ENCODE measurements around the gene C6orf132. TPM values are rescaled to one million over a fixed set of nuclear protein-coding genes. Genes with fewer than 3 reads are reported as not detected.

The C6orf132 gene
- total and polyA plus RNA-seq, 9 of the 15 experiments (the other 6 are each of a cell fraction or from before 2014, with no cell fraction given): 0.06 to 0.35 (median 0.14) TPM

DNA sequence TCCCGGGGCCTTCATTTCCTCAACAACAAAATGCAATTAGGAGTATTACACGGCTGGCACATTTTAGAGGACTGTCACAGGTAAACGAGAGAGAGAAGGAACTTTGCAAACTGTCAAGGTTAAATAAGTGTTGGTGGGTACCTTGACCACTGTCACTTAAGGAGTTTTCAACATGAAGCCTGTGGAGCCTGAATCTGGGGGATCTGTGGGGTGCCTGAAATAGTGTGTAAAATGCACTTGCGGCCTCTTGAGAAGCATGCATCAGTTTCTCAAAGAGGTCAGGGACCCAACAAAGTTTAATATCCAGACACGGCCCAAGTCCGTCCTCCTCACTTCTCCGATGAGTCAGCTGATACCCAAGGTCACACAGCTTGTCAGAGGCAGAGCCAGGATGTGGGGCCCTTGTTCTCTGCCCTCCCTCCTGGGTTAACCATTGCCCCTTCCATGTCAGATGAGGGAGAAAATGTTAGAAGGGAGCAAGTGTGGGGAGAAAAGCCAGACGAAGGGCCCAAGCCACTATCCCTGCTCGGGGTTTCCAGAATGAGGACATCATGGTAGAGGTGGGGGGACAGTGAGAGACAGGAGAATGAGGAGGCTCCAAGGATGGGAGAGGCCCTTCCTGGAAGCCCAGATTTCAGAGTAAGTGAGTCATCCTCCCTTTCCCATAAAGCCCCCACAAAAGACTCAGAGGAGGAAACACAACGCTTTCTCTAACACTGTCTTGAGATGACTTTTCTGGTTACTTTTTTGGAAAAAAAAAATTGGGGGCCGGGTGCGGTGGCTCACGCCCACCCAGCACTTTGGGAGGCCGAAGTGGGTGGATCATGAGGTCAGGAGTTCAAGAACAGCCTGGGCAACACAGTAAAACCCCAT is 42.2 kb downstream of the C6orf132 start (continued):
- TF ChIP-seq TAF1 (IDR thresholded peaks at IDR 0.05; ENCODE audit: control insufficient read depth, extremely low read depth, insufficient read depth, low read length, severe bottlenecking): no peak
- TF ChIP-seq DACH1 (IDR thresholded peaks at IDR 0.05; ENCODE audit: partially characterized antibody): peak; percentile 69
- no peak for TF ChIP-seq NR2C2 (CRISPR knock-in tag; IDR thresholded peaks at IDR 0.05)
- TF ChIP-seq NR2C2 (tag; IDR thresholded peaks at IDR 0.05): peak; percentile 81
- TF ChIP-seq, protein P1, sequence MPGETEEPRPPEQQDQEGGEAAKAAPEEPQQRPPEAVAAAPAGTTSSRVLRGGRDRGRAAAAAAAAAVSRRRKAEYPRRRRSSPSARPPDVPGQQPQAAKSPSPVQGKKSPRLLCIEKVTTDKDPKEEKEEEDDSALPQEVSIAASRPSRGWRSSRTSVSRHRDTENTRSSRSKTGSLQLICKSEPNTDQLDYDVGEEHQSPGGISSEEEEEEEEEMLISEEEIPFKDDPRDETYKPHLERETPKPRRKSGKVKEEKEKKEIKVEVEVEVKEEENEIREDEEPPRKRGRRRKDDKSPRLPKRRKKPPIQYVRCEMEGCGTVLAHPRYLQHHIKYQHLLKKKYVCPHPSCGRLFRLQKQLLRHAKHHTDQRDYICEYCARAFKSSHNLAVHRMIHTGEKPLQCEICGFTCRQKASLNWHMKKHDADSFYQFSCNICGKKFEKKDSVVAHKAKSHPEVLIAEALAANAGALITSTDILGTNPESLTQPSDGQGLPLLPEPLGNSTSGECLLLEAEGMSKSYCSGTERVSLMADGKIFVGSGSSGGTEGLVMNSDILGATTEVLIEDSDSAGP (CRISPR knock-in tag; IDR thresholded peaks at IDR 0.05): no peak
- TF ChIP-seq ASH1L (IDR thresholded peaks at IDR 0.05; ENCODE audit: borderline replicate concordance, low read depth, partially characterized antibody): no peak
- peak; percentile 79; the same call in 1 of the 2 replicates for TF ChIP-seq ARID1B (IDR thresholded peaks at IDR 0.05)
- TF ChIP-seq RAD21 (CRISPR knock-in tag; conservative IDR thresholded peaks at IDR 0.05 in 1 of 2, IDR thresholded peaks at IDR 0.05 in 1 of 2): no peak
- TF ChIP-seq, protein P2, sequence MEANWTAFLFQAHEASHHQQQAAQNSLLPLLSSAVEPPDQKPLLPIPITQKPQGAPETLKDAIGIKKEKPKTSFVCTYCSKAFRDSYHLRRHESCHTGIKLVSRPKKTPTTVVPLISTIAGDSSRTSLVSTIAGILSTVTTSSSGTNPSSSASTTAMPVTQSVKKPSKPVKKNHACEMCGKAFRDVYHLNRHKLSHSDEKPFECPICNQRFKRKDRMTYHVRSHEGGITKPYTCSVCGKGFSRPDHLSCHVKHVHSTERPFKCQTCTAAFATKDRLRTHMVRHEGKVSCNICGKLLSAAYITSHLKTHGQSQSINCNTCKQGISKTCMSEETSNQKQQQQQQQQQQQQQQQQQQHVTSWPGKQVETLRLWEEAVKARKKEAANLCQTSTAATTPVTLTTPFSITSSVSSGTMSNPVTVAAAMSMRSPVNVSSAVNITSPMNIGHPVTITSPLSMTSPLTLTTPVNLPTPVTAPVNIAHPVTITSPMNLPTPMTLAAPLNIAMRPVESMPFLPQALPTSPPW (CRISPR knock-in tag; IDR thresholded peaks at IDR 0.05): peak; percentile 37; the same call in 1 of the 2 replicates
- no peak for TF ChIP-seq XRCC3 (IDR thresholded peaks at IDR 0.05)
- TF ChIP-seq ZNF224 (CRISPR knock-in tag; IDR thresholded peaks at IDR 0.05): no peak
- no peak for TF ChIP-seq BDP1 (IDR thresholded peaks at IDR 0.05; ENCODE audit: insufficient read depth, insufficient read length)
- TF ChIP-seq EP400 (IDR thresholded peaks at IDR 0.05): peak; percentile 36; the same call in 1 of the 2 replicates
- TF ChIP-seq ZNF584 (CRISPR knock-in tag; IDR thresholded peaks at IDR 0.05; ENCODE audit: low read depth): peak; percentile 70; the same call in 1 of the 2 replicates
- TF ChIP-seq NR1H2 (CRISPR knock-in tag; IDR thresholded peaks at IDR 0.05): peak; percentile 63; the same call in 1 of the 2 replicates
- TF ChIP-seq, protein P3, sequence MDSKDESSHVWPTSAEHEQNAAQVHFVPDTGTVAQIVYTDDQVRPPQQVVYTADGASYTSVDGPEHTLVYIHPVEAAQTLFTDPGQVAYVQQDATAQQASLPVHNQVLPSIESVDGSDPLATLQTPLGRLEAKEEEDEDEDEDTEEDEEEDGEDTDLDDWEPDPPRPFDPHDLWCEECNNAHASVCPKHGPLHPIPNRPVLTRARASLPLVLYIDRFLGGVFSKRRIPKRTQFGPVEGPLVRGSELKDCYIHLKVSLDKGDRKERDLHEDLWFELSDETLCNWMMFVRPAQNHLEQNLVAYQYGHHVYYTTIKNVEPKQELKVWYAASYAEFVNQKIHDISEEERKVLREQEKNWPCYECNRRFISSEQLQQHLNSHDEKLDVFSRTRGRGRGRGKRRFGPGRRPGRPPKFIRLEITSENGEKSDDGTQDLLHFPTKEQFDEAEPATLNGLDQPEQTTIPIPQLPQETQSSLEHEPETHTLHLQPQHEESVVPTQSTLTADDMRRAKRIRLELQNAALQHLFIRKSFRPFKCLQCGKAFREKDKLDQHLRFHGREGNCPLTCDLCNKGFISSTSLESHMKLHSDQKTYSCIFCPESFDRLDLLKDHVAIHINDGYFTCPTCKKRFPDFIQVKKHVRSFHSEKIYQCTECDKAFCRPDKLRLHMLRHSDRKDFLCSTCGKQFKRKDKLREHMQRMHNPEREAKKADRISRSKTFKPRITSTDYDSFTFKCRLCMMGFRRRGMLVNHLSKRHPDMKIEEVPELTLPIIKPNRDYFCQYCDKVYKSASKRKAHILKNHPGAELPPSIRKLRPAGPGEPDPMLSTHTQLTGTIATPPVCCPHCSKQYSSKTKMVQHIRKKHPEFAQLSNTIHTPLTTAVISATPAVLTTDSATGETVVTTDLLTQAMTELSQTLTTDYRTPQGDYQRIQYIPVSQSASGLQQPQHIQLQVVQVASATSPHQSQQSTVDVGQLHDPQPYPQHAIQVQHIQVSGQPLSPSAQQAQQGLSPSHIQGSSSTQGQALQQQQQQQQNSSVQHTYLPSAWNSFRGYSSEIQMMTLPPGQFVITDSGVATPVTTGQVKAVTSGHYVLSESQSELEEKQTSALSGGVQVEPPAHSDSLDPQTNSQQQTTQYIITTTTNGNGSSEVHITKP (IDR thresholded peaks at IDR 0.05; ENCODE audit: partially characterized antibody): peak; percentile 18
- TF ChIP-seq, protein P4, sequence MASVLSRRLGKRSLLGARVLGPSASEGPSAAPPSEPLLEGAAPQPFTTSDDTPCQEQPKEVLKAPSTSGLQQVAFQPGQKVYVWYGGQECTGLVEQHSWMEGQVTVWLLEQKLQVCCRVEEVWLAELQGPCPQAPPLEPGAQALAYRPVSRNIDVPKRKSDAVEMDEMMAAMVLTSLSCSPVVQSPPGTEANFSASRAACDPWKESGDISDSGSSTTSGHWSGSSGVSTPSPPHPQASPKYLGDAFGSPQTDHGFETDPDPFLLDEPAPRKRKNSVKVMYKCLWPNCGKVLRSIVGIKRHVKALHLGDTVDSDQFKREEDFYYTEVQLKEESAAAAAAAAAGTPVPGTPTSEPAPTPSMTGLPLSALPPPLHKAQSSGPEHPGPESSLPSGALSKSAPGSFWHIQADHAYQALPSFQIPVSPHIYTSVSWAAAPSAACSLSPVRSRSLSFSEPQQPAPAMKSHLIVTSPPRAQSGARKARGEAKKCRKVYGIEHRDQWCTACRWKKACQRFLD (CRISPR knock-in tag; IDR thresholded peaks at IDR 0.05): peak; percentile 91
- no peak for TF ChIP-seq SMARCB1 (IDR thresholded peaks at IDR 0.05; ENCODE audit: insufficient read length, low read depth)

Data from K562 (cell line).